ENCODE results near the gene ARHGAP24. TPM values are rescaled to one million over a fixed set of nuclear protein-coding genes. Genes with fewer than 3 reads are reported as not detected.

The ARHGAP24 gene
- total RNA-seq, 1 donor = 56.6 TPM

GRCh38 chr4:85431881-85432485 is 43.0 kb upstream of the ARHGAP24 start:
- TF ChIP-seq, protein P1, sequence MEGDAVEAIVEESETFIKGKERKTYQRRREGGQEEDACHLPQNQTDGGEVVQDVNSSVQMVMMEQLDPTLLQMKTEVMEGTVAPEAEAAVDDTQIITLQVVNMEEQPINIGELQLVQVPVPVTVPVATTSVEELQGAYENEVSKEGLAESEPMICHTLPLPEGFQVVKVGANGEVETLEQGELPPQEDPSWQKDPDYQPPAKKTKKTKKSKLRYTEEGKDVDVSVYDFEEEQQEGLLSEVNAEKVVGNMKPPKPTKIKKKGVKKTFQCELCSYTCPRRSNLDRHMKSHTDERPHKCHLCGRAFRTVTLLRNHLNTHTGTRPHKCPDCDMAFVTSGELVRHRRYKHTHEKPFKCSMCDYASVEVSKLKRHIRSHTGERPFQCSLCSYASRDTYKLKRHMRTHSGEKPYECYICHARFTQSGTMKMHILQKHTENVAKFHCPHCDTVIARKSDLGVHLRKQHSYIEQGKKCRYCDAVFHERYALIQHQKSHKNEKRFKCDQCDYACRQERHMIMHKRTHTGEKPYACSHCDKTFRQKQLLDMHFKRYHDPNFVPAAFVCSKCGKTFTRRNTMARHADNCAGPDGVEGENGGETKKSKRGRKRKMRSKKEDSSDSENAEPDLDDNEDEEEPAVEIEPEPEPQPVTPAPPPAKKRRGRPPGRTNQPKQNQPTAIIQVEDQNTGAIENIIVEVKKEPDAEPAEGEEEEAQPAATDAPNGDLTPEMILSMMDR (IDR thresholded peaks at IDR 0.05; ENCODE audit: insufficient read depth, low read depth, low read length) = no peak
- H3K4me3 ChIP-seq (ENCODE audit: low read depth, low read length) = no peak overlapping the region
- no peak for DNase-seq (ENCODE audit: low read depth)

DNA sequence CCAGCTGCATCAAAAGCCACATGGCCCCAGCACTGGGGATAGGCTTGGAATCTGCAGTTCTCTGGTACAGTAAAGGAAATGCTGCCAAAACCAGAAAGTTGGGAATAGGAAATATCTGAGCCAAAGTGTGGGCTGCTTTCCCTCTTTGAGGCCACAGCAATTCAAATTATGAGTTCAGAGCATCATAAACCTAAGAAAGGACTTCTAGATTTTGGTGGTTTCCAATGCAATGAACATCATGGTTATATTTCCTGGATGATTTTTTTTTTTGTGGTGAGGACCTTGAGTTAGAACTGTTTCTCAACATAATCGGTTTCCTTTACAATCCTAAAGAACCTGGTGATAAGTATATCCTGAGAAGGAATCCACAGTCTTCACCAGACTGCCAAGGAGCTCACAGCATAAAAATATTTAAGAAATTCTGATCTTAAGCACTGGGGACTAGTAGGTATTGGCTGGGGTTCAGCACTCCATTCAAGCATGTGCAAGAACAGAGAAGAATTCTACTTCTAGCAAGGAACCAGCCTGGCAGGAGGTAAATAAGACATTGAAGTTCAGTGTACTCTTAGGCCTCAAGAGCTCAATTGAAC is 29.8 kb upstream of the ARHGAP24 start:
- no peak for DNase-seq (ENCODE audit: low read depth)
- TF ChIP-seq, protein P1 (IDR thresholded peaks at IDR 0.05; ENCODE audit: insufficient read depth, low read depth, low read length) = no peak
- no peak overlapping the region for H3K4me3 ChIP-seq (ENCODE audit: low read depth, low read length)

DNA sequence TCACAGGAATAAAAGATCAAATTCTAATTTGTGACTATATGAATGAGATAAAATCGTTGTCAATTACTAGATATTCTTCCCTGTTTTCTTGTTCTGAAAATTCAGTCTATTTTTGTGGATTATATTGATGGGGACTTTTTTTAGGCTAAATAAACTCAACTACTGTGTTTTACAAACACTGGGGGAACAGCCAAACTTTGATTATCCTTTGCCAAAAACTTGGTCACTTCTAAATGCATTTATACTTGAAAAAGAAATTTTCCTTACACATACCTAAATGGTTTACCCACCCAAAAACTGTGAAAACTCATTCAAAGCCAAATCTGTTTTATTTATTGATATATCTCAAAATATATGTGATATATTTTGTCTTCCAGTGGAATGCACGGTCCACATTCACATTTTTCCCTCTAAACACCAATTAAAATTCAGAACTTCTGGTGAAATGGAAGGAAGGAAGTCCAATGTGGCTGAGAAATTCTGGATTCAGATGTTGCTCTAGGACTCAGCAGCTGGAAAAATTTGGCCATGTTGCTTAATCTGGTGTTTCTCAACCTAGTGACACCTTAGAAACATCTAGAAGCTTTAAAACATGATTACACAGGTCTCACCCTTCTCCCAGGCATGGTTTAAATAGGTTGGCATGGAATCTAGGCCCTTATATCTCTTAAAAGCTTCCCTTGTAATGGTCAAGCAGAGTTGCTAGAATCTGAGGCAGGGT is 28.6 kb upstream of the ARHGAP24 start:
- TF ChIP-seq, protein P1 (IDR thresholded peaks at IDR 0.05; ENCODE audit: insufficient read depth, low read depth, low read length) = no peak
- peak; percentile 23 for DNase-seq (ENCODE audit: low read depth)
- no peak overlapping the region for H3K4me3 ChIP-seq (ENCODE audit: low read depth, low read length)

GRCh38 chr4:85448906-85449890 is 25.8 kb upstream of the ARHGAP24 start:
- no peak overlapping the region for H3K4me3 ChIP-seq (ENCODE audit: low read depth, low read length)
- DNase-seq (ENCODE audit: low read depth) = no peak
- TF ChIP-seq, protein P1 (IDR thresholded peaks at IDR 0.05; ENCODE audit: insufficient read depth, low read depth, low read length) = no peak

DNA sequence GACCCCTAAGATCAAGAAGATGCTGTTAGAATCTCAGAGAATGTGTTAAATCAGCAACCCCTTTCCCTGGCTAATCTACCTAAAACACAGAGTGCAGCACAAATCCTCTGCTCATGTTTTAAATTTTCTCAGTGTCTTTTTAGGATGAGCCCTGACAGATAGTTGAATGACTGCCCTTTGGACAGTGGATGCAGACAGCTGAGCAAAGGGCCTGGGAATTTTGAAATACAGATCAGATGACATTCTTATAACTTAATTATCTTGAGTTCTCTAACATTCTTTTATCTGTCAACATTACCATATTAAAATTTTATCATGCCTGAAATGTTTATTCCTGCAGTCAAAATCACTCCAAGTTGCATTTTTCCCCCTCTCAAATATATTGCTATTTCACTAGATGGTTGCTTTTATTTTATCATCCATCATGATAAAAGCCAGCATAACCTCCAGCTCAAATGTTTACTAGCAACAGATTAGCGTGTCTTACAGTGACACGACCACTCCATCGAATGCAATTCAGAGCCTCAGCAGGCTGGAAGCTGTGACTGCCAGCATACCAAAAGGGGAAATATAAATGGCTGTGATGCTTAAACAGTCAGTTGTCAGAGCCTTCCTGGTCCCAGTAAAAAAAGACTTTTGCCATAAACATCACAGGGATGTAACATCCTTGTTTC is 22.8 kb upstream of the ARHGAP24 start:
- no peak overlapping the region for H3K4me3 ChIP-seq (ENCODE audit: low read depth, low read length)
- peak; percentile 20 for DNase-seq (ENCODE audit: low read depth)
- TF ChIP-seq, protein P1 (IDR thresholded peaks at IDR 0.05; ENCODE audit: insufficient read depth, low read depth, low read length) = no peak

DNA sequence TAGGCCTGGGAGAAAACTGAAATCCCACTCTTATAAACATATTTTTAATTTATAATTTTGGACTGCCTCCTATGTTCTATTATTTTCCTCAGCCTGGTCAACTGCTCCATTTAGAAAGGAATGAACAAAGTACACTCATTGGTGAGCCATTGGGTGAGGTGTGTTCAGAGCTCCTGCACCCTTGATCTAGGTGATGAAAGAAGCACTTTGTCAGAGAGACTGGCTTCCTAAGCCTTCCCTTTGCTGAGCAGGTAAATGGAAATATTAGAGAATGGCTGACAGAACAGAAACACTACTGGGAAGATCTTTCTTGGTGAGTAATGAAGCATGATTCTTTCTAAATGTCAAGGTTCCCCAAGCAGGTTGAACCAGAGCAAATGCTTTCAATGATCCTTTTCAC is 19.0 kb upstream of the ARHGAP24 start:
- TF ChIP-seq, protein P1 (IDR thresholded peaks at IDR 0.05; ENCODE audit: insufficient read depth, low read depth, low read length) = no peak
- no peak for DNase-seq (ENCODE audit: low read depth)
- H3K4me3 ChIP-seq (ENCODE audit: low read depth, low read length) = no peak overlapping the region
